ENCODE data around the gene HBQ1. TPM values are rescaled to one million over a fixed set of nuclear protein-coding genes. Genes with fewer than 3 reads are reported as not detected.
"Not testable (repeated sequence)": the region's sequence is repeated elsewhere in the genome, so short reads cannot be mapped to it uniquely, and the experiment has no call there.

HBQ1 gene
- total RNA-seq, 2 donors from 2014 or later: not detected

- not testable (repeated sequence) for H3K4me1 Mint-ChIP-seq (ENCODE audit: low read depth in 2 of 2); H3K27ac Mint-ChIP-seq; H3K27me3 Mint-ChIP-seq; ATAC-seq; H3K4me3 Mint-ChIP-seq; DNase-seq (ENCODE audit: low spot score); H3K9me3 Mint-ChIP-seq; H3K36me3 Mint-ChIP-seq
These were observed 27.1 kb upstream of the HBQ1 start for GRCh38 chr16:153129-153521.

- not testable (repeated sequence) for DNase-seq (ENCODE audit: low spot score); H3K9me3 Mint-ChIP-seq; H3K36me3 Mint-ChIP-seq; H3K27ac Mint-ChIP-seq; H3K4me1 Mint-ChIP-seq (ENCODE audit: low read depth in 2 of 2); H3K4me3 Mint-ChIP-seq
- H3K27me3 Mint-ChIP-seq: peaks cover 7 to 14% of the 10 kb centered on the region in 2 donors
- peak; percentile 66 to 78 for ATAC-seq
These were observed 26.6 kb upstream of the HBQ1 start for GRCh38 chr16:153550-154216.

GRCh38 chr16:154217-155030, 25.8 kb upstream of the HBQ1 start:
- ATAC-seq (peak; percentile 53 to 76), DNase-seq (ENCODE audit: low spot score) (no peak)
- peaks cover 4 to 5% of the 10 kb centered on the region in 2 donors for H3K4me1 Mint-ChIP-seq (ENCODE audit: low read depth in 2 of 2)
- no peaks in the 10 kb centered on the region for H3K9me3 Mint-ChIP-seq
- H3K4me3 Mint-ChIP-seq: peak overlapping the region; percentile 78
- peak overlapping the region in 1 of 2 donors; percentile 30 for H3K27ac Mint-ChIP-seq
- H3K36me3 Mint-ChIP-seq: no peaks in the 10 kb centered on the region
- peaks cover 12 to 20% of the 10 kb centered on the region in 2 donors for H3K27me3 Mint-ChIP-seq

- peaks cover 4 to 5% of the 10 kb centered on the region in 2 donors for H3K4me1 Mint-ChIP-seq (ENCODE audit: low read depth in 2 of 2)
- no peak for ATAC-seq
- H3K27ac Mint-ChIP-seq: peak overlapping the region in 1 of 2 donors; percentile 30
These were observed 25.2 kb upstream of the HBQ1 start for GRCh38 chr16:155031-155398.

DNA sequence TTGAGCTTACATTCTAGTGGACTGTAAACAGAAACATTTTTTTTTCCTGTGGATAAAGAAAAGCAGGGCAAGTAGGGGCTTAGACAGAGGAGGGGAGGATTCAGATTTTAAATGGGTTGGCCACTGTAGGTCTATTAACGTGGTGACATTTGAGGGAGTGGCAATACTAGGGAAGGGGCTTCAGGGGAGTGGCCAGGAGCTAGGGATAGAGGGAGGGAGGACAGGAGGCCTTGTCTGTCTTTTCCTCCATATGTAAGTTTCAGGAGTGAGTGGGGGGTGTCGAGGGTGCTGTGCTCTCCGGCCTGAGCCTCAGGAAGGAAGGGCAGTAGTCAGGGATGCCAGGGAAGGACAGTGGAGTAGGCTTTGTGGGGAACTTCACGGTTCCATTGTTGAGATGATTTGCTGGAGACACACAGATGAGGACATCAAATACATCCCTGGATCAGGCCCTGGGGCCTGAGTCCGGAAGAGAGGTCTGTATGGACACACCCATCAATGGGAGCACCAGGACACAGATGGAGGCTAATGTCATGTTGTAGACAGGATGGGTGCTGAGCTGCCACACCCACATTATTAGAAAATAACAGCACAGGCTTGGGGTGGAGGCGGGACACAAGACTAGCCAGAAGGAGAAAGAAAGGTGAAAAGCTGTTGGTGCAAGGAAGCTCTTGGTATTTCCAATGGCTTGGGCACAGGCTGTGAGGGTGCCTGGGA, 21.0 kb upstream of the HBQ1 start:
- DNase-seq (ENCODE audit: low spot score): no peak
- Mint-ChIP-seq H3K4me1 (ENCODE audit: low read depth in 2 of 2) (peaks cover 4 to 5% of the 10 kb centered on the region in 2 donors), H3K27ac (no peak overlapping the region), H3K27me3 (peaks cover 20 to 21% of the 10 kb centered on the region in 2 donors), H3K36me3 (no peaks in the 10 kb centered on the region), H3K9me3 (no peaks in the 10 kb centered on the region), H3K4me3 (no peak overlapping the region)
- ATAC-seq: no peak

More at GRCh38 chr16:155031-155398, 25.2 kb upstream of the HBQ1 start:
- DNase-seq (ENCODE audit: low spot score): no peak
- Mint-ChIP-seq H3K27me3 (peaks cover 15 to 21% of the 10 kb centered on the region in 2 donors), H3K4me3 (peak overlapping the region; percentile 78), H3K9me3 (no peaks in the 10 kb centered on the region), H3K36me3 (no peaks in the 10 kb centered on the region)

- not testable (repeated sequence) for H3K4me3 Mint-ChIP-seq; H3K27ac Mint-ChIP-seq; H3K36me3 Mint-ChIP-seq; DNase-seq (ENCODE audit: low spot score); H3K9me3 Mint-ChIP-seq; ATAC-seq; H3K4me1 Mint-ChIP-seq (ENCODE audit: low read depth in 2 of 2)
- peaks cover 15% of the 10 kb centered on the region in 2 donors for H3K27me3 Mint-ChIP-seq
These were observed 20.0 kb upstream of the HBQ1 start for GRCh38 chr16:160242-160641.

GRCh38 chr16:160691-161190, 19.5 kb upstream of the HBQ1 start:
- ATAC-seq: no peak
- Mint-ChIP-seq H3K4me3 (no peak overlapping the region), H3K4me1 (ENCODE audit: low read depth in 2 of 2) (no peaks in the 10 kb centered on the region), H3K36me3 (no peaks in the 10 kb centered on the region), H3K9me3 (no peaks in the 10 kb centered on the region), H3K27ac (no peak overlapping the region), H3K27me3 (peaks cover 15% of the 10 kb centered on the region in 2 donors)
- no peak for DNase-seq (ENCODE audit: low spot score)

GRCh38 chr16:162271-162991, 17.8 kb upstream of the HBQ1 start:
- Mint-ChIP-seq H3K27me3 (peaks cover 15 to 19% of the 10 kb centered on the region in 2 donors), H3K4me3 (no peak overlapping the region), H3K36me3 (no peaks in the 10 kb centered on the region), H3K27ac (no peak overlapping the region), H3K4me1 (ENCODE audit: low read depth in 2 of 2) (peaks cover 0 to 2% of the 10 kb centered on the region in 2 donors), H3K9me3 (no peaks in the 10 kb centered on the region)
- ATAC-seq: no peak
- DNase-seq (ENCODE audit: low spot score): no peak

DNA sequence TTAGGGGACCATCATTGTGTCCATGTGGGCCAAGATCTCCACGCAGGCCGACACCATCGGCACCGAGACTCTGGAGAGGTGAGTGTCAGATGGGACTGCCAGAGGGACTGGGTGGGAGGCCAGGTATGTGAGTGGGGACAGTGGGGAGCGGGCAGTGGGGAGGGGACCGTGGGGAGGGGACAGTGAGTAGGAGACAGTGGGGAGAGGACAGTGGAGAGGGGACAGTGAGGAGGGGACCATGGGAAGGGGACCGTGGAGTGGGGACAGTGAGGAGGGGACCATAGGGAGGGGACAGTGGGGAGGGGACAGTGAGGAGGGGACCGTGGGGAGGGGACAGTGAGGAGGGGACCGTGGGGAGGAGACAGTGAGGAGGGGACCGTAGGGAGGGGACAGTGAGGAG, 17.1 kb upstream of the HBQ1 start:
- H3K36me3 Mint-ChIP-seq; DNase-seq (ENCODE audit: low spot score); ATAC-seq; H3K4me3 Mint-ChIP-seq; H3K9me3 Mint-ChIP-seq; H3K4me1 Mint-ChIP-seq (ENCODE audit: low read depth in 2 of 2); H3K27ac Mint-ChIP-seq: not testable (repeated sequence)
- H3K27me3 Mint-ChIP-seq: peaks cover 12 to 19% of the 10 kb centered on the region in 2 donors

DNA sequence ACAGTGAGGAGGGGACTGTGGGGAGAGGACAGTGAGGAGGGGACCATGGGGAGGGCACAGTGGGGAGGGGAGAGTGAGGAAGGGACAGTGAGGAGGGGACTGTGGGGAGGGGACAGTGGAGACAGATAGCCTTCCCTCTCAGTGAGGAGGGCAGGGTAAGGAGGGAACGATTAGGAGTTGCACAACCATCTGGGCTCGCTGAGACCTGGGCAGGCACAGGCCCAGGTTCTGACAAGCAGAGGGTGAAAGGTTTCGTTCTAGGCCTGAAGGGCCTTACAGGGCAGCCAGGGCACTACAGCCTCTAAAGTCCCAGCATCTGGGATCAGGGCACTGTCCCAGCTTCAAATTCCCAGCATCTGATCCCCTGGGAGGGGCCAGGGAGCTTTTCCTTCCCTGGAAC, 16.6 kb upstream of the HBQ1 start:
- DNase-seq (ENCODE audit: low spot score); H3K27ac Mint-ChIP-seq; H3K9me3 Mint-ChIP-seq; H3K4me1 Mint-ChIP-seq (ENCODE audit: low read depth in 2 of 2); ATAC-seq; H3K4me3 Mint-ChIP-seq; H3K36me3 Mint-ChIP-seq: not testable (repeated sequence)
- H3K27me3 Mint-ChIP-seq: peaks cover 10 to 18% of the 10 kb centered on the region in 2 donors

DNA sequence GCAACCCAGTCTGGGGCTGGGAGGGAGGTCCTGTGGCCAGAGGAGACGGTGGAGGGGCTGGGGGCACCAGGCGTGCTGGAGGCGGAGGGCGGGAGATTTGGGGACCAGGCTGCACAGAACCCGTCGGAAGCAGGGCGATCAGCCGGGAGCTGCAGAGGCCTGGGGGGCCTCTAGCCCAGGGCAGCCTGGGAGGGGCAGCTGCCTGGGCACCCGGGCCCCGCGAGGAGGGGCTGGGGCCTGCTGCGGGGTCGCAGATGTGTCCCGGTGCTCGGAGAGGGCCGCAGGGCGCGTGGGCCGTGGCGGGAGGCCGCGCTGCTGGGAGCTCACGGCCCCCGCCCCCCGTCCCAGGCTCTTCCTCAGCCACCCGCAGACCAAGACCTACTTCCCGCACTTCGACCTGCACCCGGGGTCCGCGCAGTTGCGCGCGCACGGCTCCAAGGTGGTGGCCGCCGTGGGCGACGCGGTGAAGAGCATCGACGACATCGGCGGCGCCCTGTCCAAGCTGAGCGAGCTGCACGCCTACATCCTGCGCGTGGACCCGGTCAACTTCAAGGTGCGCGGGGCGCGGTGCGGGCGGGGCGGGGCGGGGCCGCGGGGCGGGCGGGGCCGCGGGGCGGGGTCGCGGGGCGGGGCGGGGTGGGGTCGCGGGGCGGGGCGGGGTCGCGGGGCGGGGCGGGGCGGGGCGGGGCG, 16.0 kb upstream of the HBQ1 start:
- H3K9me3 Mint-ChIP-seq: not testable (repeated sequence)
- ATAC-seq: peak; percentile 55 to 68

GRCh38 chr16:164827-165538, 15.3 kb upstream of the HBQ1 start:
- Mint-ChIP-seq H3K27me3 (peaks cover 7 to 12% of the 10 kb centered on the region in 2 donors), H3K36me3 (no peaks in the 10 kb centered on the region), H3K4me3 (peak overlapping the region; percentile 44), H3K4me1 (ENCODE audit: low read depth in 2 of 2) (peaks cover 0 to 2% of the 10 kb centered on the region in 2 donors), H3K9me3 (no peaks in the 10 kb centered on the region), H3K27ac (no peak overlapping the region)
- ATAC-seq (peak; percentile 55 to 70), DNase-seq (ENCODE audit: low spot score) (no peak)

More for the DNA sequence above, 16.0 kb upstream of the HBQ1 start:
- H3K4me3 Mint-ChIP-seq; H3K27ac Mint-ChIP-seq; DNase-seq (ENCODE audit: low spot score); H3K4me1 Mint-ChIP-seq (ENCODE audit: low read depth in 2 of 2); H3K36me3 Mint-ChIP-seq: not testable (repeated sequence)
- H3K27me3 Mint-ChIP-seq: peaks cover 10 to 16% of the 10 kb centered on the region in 2 donors

Measured in natural killer cell treated with Interleukin-12 subunit alpha and Interleukin-12 subunit beta and Interleukin-15 and Interleukin-18, amount 100 ng/mL, for 72 hours (primary cell).